Medulla oblongata (tissue), 1 donor: ENCODE results near the gene TRAPPC10.
"Not testable (repeated sequence)": the region's sequence is repeated elsewhere in the genome, so short reads cannot be mapped to it uniquely, and the experiment has no call there.

Experiments used
- DNase-seq: peaks from one replicate; pipeline ENCODE4 v3.0.0-alpha.2; 2015; ENCODE audit errors: extremely low spot score

The TRAPPC10 gene

DNA sequence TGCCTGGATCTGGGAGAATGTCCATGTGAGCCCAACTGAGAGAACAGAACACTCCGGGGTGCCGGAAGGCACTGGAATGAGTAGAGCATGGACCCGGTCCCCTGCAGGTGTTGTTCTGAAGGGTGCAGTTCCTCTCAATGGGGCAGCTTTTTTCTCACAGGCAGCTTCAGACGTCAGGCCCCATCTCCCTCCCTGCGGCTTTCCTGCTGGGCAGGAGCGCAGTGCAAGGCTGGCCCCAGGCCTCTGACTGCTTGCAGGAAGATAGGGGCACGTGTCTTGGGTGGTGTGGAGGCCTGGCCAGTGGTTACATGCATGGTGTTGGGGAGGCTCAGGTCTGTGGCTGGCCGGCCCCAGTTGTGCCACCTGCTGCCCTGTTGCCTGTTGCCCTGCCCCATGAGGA, 131.9 kb downstream of the TRAPPC10 start:
- DNase-seq: not testable (repeated sequence)

DNA sequence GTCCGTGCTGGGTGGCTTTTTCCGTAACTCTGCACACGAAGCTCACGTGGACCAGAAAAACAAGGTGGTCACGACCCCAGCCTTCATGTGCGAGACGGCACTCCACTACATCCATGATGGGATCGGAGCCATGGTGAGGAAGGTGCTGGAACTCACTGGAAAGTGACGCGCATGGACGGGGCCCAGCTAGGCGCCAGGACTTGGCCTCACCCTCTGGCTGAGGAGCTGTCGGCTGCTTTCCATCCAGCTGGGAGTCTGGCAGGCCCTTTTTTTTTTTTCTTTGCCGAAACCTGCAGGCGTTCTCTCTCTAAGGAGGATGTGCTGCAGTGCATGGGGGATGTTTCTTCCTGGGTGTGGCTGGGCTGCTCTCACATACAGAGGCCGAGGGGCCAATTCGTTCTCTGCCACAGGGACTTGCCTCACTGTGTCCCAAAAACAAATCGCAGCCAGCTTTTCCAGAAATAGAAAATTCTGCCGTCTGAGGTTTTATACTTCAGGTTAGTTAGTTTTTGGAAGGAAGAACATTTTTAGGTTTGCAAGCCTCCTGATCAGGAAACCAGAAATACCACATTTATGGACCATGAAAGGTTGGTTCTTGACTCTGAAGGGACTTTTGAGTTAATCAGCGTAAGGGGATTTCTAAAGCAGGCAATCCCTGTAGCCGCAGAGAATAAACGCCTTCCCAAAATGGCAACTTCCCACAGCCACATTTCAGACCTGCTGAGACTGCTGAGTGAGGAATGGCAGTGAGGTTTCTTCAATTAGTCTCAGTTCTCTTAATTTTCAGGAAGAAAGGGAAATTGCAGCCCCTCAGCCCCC, 132.9 kb downstream of the TRAPPC10 start:
- not testable (repeated sequence) for DNase-seq

DNA sequence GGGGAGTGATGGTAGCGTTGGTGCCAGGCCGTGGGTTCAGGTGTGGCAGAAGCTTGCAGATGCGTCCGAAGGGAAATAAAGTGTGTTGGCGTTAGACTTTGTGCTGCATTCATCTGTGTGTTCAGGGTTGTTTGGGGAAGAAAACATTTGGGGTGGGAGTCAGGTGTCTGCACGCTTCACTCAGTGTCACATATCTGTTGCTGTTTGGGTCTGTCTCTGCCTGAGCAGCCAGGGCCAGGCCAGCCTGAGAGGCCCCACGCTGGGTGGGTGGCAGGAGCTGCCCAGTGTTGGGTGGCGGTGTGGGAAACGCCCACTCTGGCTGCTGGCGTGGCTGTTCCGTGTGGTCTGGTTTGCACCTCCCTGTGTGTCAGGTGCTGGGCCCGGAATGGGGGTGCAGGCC, 133.5 kb downstream of the TRAPPC10 start:
- DNase-seq: not testable (repeated sequence)

DNA sequence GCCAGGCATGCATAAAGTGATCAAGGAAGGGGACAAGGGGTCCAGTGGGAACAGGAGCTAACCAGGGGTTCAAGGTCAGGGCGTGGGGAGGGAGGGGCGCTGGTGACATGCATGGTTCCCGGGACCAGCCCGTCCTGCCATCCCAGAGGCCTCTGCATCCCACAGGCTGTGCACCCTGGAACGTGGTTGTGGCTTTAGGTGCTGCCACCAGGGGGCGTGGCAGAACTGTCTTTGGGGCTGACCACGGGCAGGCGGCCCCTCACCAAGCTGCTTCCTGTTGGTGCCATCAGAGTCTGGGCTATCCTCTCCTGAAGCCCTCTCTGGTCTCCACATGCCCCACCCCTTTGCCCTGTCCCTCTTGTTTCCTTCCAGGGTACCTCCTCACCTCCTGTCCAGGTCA, 135.0 kb downstream of the TRAPPC10 start:
- DNase-seq: not testable (repeated sequence)

DNA sequence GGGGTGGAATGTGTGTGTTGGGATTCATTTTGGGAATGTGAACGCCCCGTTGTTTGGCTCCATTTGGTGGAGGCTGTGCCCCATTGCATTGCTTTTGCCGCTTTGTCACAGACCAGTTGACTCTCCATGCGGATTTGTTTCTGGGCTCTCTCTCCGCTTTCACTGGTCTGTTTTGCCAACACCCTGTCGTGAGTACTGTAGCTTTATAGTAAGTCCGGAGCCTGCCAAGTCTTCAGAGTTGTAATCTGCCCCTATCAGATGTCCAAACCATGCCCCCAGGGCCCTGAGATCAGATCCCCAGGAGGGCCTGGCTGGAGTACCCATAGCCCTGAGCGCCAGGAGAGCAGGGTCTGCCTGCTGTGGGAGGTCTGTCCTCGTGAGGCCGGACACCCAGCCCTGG, 138.1 kb downstream of the TRAPPC10 start:
- not testable (repeated sequence) for DNase-seq

DNA sequence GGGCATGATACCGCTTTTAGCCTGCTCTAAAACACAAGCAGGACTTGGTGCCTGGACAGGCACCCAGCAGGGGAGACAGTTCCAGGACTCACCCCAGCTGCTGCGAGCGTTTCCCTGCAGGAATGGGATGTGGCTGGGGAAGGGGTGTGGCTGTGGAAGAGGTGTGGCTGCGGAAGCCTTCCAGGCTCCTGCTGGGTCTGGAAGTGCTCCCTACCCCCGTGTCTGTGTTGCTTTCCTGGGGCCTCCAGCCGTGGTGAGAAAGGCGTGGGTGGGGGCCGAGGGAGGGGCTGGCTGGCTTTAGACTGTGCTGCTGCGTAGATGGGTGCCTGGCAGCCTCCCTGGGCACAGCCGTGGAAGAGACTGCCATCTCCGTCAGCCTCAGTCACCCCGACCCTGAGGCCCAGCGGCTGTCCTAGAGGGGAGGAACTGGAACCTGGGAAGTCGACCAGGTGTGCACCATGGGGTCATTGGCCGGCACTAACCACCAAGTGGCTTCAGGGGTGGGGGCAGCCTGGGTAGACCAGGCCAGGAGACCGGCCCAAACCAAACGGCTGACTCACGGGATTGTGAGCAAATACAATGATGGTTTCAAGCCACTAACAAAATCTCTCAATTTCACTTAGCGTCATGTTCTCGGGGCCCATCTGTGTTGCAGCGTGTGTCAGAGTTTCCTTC, 141.2 kb downstream of the TRAPPC10 start:
- not testable (repeated sequence) for DNase-seq

DNA sequence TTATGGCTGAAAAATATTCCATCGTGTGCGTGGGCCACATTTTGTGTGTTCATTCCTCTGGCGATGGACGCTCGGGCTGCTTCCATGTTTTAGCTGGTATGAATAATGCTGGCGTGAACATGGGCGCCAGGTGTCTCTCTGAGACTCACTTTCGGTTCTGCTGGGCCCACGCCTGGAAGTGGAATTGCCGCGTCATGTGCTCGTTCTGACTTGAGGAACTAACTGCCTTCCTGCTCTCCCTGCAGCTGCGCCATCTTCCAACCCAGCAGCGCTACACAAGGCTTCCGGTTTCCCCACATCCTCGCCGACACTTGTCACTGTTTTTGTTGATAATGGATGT, 141.8 kb downstream of the TRAPPC10 start:
- not testable (repeated sequence) for DNase-seq

DNA sequence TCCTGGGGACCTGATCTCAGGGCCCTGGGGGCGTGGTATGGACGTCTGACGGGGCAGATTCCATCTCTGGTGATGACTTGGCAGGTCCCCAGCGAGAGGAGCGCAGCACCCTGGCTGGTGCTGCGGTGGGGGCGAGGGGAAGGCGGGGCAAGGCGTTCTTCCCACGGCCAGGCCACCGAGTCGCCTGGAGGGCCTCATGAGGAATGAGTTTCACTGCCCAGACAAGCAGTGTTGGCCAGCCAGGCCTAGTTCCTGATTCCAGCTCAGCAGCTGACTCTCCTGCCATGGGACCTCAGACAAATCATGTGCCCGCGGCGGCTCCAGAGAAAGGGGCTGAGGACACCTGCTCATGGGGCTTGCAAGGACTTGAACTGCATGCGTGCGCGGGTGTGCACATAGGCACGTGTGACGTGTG, 142.7 kb downstream of the TRAPPC10 start:
- not testable (repeated sequence) for DNase-seq

DNA sequence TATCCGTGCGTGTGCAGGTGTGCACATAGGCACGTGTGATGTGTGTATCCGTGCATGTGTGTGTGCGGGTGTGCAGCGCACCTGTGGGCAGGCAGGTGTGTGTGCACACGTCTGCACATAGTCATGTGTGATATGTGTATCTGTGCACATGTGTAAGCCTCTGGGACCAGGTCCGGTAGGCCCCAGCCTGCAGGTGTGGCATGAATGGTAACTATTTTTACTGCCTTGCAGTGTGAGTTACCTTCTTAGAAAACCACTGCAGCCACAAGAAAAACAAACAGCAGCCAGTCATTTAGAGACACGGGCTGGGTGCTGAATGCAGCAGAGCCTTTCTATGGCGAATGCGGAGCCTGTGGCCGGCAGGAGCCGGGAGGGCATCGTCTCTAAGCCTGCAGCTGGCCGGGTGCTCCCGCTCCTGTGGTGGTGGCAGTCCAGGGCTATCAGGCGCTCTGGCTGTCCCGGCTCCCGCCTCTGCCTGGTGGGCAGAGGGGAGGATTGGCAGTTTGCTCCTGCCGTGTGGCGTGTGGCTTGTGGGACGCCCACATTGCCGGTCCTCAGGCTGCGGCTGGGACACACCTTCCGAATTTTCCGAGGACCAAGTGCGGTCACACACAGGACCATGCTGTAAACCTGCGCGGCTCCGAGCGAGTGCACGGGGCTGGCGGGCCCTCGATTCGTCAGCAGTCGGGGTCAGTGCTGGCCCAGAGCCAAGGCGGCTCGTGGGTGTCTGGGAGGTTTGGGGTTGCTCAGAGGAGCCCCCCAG, 143.3 kb downstream of the TRAPPC10 start:
- DNase-seq: not testable (repeated sequence)

DNA sequence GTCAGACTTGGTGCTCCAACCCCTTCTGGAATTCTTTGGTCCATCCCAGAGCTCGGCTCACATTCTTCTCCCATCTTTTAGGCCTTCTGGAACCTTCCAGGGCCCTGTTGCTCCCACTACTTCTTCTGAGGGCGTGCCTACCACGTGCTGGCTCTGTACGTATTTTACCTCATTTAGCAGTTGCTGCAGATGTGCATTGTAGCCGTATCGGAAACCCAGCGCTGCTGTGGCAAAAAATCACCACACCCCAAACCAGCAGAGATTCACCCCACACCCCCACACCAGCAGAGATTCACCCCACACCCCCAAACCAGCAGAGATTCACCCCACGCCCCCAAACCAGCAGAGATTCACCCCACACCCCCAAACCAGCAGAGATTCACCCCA, 143.9 kb downstream of the TRAPPC10 start:
- not testable (repeated sequence) for DNase-seq
